Measurements from ENCODE around the gene TREML4. TPM values are rescaled to one million over a fixed set of nuclear protein-coding genes. Genes with fewer than 3 reads are reported as not detected.

Gene TREML4
- total RNA-seq, 1 experiment from 2014 or later, result not detected

GRCh38 chr6:41274256-41274655 lies 46.1 kb downstream of the TREML4 start:
- ATAC-seq, result no peak
- TF ChIP-seq RAD21 (IDR thresholded peaks at IDR 0.05; ENCODE audit: low read depth) (no peak), FOSL1 (IDR thresholded peaks at IDR 0.05; ENCODE audit: low read depth) (no peak), POLR2AphosphoS5 (IDR thresholded peaks at IDR 0.05; ENCODE audit: low read depth, low read length) (no peak), SRF (IDR thresholded peaks at IDR 0.05; ENCODE audit: low read depth) (no peak), EGR1 (IDR thresholded peaks at IDR 0.05; ENCODE audit: low read depth) (no peak), MAX (IDR thresholded peaks at IDR 0.05) (no peak), ATF3 (IDR thresholded peaks at IDR 0.05) (no peak), SIN3A (IDR thresholded peaks at IDR 0.05; ENCODE audit: low read depth) (no peak), ZNF274 (IDR thresholded peaks at IDR 0.05; ENCODE audit: low read depth, low read length) (no peak), ZFX (IDR thresholded peaks at IDR 0.05) (no peak), CTCF (IDR thresholded peaks at IDR 0.05 in 2 of 3, conservative IDR thresholded peaks at IDR 0.05 in 1 of 3; ENCODE audit: borderline replicate concordance in 1 of 3, insufficient read depth in 1 of 3, low read depth in 2 of 3, low read length in 2 of 3) (no peak), REST (IDR thresholded peaks at IDR 0.05; ENCODE audit: low read depth) (no peak), SP1 (IDR thresholded peaks at IDR 0.05; ENCODE audit: low read depth) (no peak), EZH2 (IDR thresholded peaks at IDR 0.05) (no peak), CEBPB (IDR thresholded peaks at IDR 0.05; ENCODE audit: low read depth) (no peak), CBX3 (IDR thresholded peaks at IDR 0.05; ENCODE audit: low read depth) (no peak), POLR2A (IDR thresholded peaks at IDR 0.05; ENCODE audit: borderline replicate concordance, extremely low read depth, insufficient read depth, insufficient read length) (no peak), JUND (IDR thresholded peaks at IDR 0.05) (no peak), YY1 (IDR thresholded peaks at IDR 0.05; ENCODE audit: extremely low read depth, insufficient replicate concordance, low read depth, low read length) (no peak), ELF1 (IDR thresholded peaks at IDR 0.05; ENCODE audit: borderline replicate concordance, low read depth) (no peak)

More at GRCh38 chr6:41274256-41274655, 46.1 kb downstream of the TREML4 start:
- H3K36me3 ChIP-seq (ENCODE audit: control insufficient read depth in 1 of 2, insufficient read depth in 2 of 2, low read length in 2 of 2), result no peaks in the 10 kb centered on the region
- RAD21 ChIA-PET (ENCODE audit: low non-redundant PET in 1 of 2, low total read pairs in 2 of 2, uncharacterized antibody in 2 of 2, unreplicated experiment in 2 of 2), result no interaction called here
- CTCF ChIA-PET, result no interaction called here
- H3K4me1 ChIP-seq (ENCODE audit: control insufficient read depth in 1 of 2, insufficient read depth in 2 of 2, low read length in 2 of 2), result peaks cover 0 to 7% of the 10 kb centered on the region in 2 experiments; a peak in 2 of 4 replicates
- POLR2A ChIA-PET, result no interaction called here
- no peaks in the 10 kb centered on the region for H3K9me2 ChIP-seq (ENCODE audit: insufficient read depth)
- BruUV-seq (replicated peaks), result no TSS peak
- H3K9me3 ChIP-seq (ENCODE audit: control insufficient read depth in 1 of 2, insufficient read depth in 1 of 2, low read depth in 1 of 2, low read length in 2 of 2), result no peaks in the 10 kb centered on the region
- no peak overlapping the region for H2AFZ ChIP-seq (ENCODE audit: low read depth, low read length, poor library complexity, severe bottlenecking)
- H3K9ac ChIP-seq (ENCODE audit: low read length), result no peak overlapping the region
- intact Hi-C loops (cut with micrococcal nuclease), result no loop called here
- no peak for DNase-seq (ENCODE audit: low read depth, low spot score)
- H4K20me1 ChIP-seq (ENCODE audit: insufficient read depth), result no peaks in the 10 kb centered on the region
- peaks cover 15% of the 10 kb centered on the region; the same call in 1 of the 2 replicates for H3K27me3 ChIP-seq (ENCODE audit: insufficient read depth, low read length)
- H3K4me2 ChIP-seq (ENCODE audit: low read length), result no peak overlapping the region
- H3K4me3 ChIP-seq (replicated peaks in 1 of 2; ENCODE audit: low read depth in 1 of 2, low read length in 2 of 2), result no peak overlapping the region
- H3K79me2 ChIP-seq (ENCODE audit: insufficient read depth, low read length), result no peaks in the 10 kb centered on the region
- H3K27ac ChIP-seq (ENCODE audit: low read depth, low read length), result no peak overlapping the region
